Effector memory CD8-positive, alpha-beta T cell (primary cell): Measurements from ENCODE around the gene SMYD3.

Source experiments
- ATAC-seq: fragments of 150-1000 bp; cut with Tn5 transposase; replicated peaks from 2 replicates; pipeline ENCODE4 v1.10.0; 2021; ENCODE audit warnings: mild to moderate bottlenecking, moderate library complexity
- DNase-seq, 3 experiments: peaks; one replicate each; pipeline ENCODE4 v3.0.0; 2021
- H3K27ac Mint-ChIP-seq, 2 donors: one replicate each; pipeline ENCODE4 v1.8.0; 2022; ENCODE audit warnings: mild to moderate bottlenecking in 2 of 2, mixed read lengths in 2 of 2, moderate library complexity in 2 of 2
- H3K27me3 Mint-ChIP-seq, 2 donors: one replicate each; pipeline ENCODE4 v1.8.0; 2022; ENCODE audit warnings: mixed read lengths in 2 of 2
- H3K36me3 Mint-ChIP-seq: one replicate; pipeline ENCODE4 v1.8.0; 2022; ENCODE audit warnings: mild to moderate bottlenecking, moderate library complexity, mixed read lengths; ENCODE audit not compliant: insufficient read depth
- H3K4me1 Mint-ChIP-seq, 2 donors: one replicate each; pipeline ENCODE4 v1.8.0; 2022; ENCODE audit warnings: low read depth in 2 of 2, mixed read lengths in 2 of 2
- H3K4me3 Mint-ChIP-seq, 2 donors: one replicate each; pipeline ENCODE4 v1.8.0; 2022; ENCODE audit warnings: mild to moderate bottlenecking in 2 of 2, mixed read lengths in 2 of 2, moderate library complexity in 2 of 2
- H3K9me3 Mint-ChIP-seq, 2 donors: one replicate each; pipeline ENCODE4 v1.8.0; 2022; ENCODE audit warnings: mixed read lengths in 2 of 2

Gene SMYD3

DNA sequence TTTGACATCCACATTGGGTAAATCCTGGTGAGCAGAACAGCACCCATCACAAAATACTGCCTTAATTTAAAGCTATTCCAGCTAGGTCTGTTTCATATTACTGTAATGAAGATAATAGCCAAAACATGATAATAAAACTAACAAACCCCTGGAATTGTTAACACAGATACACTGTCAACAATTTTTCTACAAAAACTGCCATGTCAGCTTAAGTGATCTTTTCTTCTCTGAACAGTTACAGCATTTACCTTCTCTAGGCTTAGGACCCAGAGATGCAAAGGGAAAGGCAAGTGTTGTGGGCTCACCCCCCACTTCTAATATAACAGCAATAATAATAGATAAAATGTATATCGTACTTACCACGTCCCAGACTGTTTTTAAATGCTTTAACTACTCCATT lies 92.1 kb downstream of the SMYD3 start:
- ATAC-seq = no peak
- peaks cover 4 to 10% of the 10 kb centered on the region in 2 donors for H3K9me3 Mint-ChIP-seq
- no peaks in the 10 kb centered on the region for H3K36me3 Mint-ChIP-seq
- H3K27me3 Mint-ChIP-seq = no peaks in the 10 kb centered on the region
- DNase-seq = no peak
- peaks cover 7% of the 10 kb centered on the region in 2 donors for H3K4me1 Mint-ChIP-seq
- no peak overlapping the region for H3K4me3 Mint-ChIP-seq
- H3K27ac Mint-ChIP-seq = no peak overlapping the region

DNA sequence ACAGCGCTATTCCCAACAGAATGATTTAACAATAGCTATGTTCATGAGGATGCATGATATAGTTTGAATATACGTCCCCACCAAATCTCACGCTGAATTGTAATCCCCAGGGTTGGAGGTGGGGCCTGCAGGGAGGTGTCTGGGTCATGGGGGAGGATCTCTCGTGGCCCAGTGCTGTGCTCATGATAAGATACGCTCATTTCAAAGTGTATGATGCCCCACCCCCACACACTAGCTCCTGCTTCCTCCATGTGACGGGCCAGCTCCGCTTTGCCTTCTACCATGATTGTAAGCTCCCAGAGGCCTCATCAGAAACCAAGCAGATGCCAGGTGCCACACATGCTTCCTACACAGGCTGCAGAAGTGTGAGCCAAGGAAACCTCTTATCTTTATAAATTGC lies 93.6 kb downstream of the SMYD3 start:
- Mint-ChIP-seq H3K27ac (no peak overlapping the region), H3K4me1 (peaks cover 2 to 7% of the 10 kb centered on the region in 2 donors), H3K4me3 (no peak overlapping the region), H3K9me3 (peaks cover 0 to 1% of the 10 kb centered on the region in 2 donors), H3K36me3 (no peaks in the 10 kb centered on the region), H3K27me3 (no peaks in the 10 kb centered on the region)
- ATAC-seq (no peak), DNase-seq (no peak)

DNA sequence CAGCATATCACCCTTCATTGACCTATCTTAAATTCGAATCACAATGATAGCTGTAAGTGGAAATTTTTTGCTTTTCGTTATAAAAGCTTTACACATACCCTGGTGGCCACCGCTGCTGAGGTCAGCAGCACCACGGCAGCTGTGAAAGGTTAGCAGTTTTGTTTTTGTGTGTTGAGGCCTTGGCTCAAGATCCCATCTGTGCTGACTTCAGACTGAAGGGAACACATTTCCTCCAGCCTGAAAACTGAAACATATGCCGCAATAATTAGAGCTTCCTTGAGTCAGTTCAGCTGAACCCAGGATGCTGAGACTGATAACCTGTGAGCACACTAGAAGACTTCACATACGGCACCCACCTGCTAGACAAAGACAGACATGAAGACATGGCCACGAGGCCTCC lies 103.0 kb downstream of the SMYD3 start:
- no peaks in the 10 kb centered on the region for H3K9me3 Mint-ChIP-seq

DNA sequence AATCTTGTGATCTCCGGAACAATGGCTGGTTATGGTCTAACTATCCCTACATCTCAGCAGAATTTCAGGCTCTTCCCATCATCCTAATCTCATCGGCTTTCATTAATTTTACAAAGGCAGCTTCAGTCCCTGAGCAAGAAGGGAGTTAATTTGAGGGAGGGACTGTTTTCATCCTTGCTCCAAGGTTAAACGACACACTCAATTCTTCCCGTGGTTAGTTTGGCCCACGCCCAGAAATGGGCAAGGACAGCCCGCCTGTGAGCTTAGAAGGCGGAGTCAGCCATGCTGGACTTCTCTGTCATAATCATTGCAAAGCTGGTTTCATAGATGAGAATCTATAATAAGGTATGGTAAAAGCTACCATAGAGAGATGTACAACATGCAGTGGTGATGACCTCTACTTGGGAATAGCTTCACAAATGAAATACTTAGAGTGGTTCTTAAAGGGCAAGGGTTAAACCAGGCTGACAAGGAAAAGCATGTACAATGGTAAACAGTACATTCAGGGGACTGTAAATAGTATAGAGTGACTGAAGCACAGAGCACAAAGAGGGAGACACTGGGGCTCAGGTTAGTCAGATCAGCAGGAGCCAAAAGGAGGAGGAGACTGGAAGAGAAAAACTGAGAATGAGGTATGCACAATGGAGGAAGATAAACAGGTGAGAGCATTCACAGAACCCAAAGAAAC lies 108.8 kb downstream of the SMYD3 start:
- no peak overlapping the region for H3K4me3 Mint-ChIP-seq
- H3K36me3 Mint-ChIP-seq = no peaks in the 10 kb centered on the region
- peak overlapping the region in 1 of 2 donors; percentile 2 for H3K27ac Mint-ChIP-seq
- ATAC-seq (no peak), DNase-seq (no peak)
- H3K27me3 Mint-ChIP-seq = no peaks in the 10 kb centered on the region
- H3K9me3 Mint-ChIP-seq = no peaks in the 10 kb centered on the region
- peaks cover 3 to 6% of the 10 kb centered on the region in 2 donors for H3K4me1 Mint-ChIP-seq

More for the DNA sequence above, 103.0 kb downstream of the SMYD3 start:
- ATAC-seq (no peak), DNase-seq (no peak)
- H3K36me3 Mint-ChIP-seq = no peaks in the 10 kb centered on the region
- peak overlapping the region in 1 of 2 donors; percentile 12 for H3K27ac Mint-ChIP-seq
- no peak overlapping the region for H3K4me3 Mint-ChIP-seq
- H3K4me1 Mint-ChIP-seq = peaks cover 4 to 5% of the 10 kb centered on the region in 2 donors
- no peaks in the 10 kb centered on the region for H3K27me3 Mint-ChIP-seq

DNA sequence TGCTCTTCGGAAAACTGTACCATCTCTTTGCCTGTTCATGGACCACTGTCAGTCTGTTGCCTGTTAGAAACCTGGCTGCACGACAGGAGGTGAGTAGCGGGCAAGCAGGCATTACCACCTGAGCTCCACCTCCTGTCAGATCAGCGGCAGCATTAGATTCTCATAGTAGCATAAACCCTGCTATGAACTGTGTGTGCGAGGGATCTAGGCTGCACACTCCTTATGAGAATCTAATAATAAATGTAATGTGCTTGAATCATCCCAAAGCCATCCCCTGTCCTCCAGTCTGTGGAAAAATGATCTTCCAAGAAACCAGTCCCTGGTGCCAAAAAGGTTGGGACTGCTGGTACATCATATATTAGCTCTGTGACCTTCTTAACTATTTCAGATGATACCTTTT lies 110.0 kb downstream of the SMYD3 start:
- H3K27me3 Mint-ChIP-seq = no peaks in the 10 kb centered on the region
- H3K4me3 Mint-ChIP-seq = no peak overlapping the region

DNA sequence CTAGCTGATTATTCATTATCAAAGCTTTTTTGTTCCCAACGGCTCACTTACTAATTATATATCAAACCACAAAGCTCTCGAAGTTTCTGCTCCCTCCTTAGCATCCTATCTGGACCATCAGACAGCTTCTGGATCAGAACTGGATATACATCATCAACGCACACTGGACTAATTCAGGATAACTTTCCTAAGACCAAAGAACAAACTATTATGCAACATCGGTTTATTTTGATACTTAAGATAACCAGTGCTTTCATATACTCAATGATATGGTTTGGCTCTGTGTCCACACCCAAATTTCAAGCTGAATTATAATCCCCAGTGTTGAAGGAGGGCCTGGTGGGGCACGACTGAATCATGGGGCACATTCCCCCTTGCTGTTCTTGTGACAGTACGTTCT lies 110.8 kb downstream of the SMYD3 start:
- peaks cover 3 to 7% of the 10 kb centered on the region in 2 donors for H3K4me1 Mint-ChIP-seq

More for the DNA sequence above, 110.0 kb downstream of the SMYD3 start:
- Mint-ChIP-seq H3K27ac (no peak overlapping the region), H3K36me3 (no peaks in the 10 kb centered on the region), H3K4me1 (peaks cover 3 to 6% of the 10 kb centered on the region in 2 donors), H3K9me3 (peaks cover 0 to under 1% of the 10 kb centered on the region in 2 donors)
- ATAC-seq (no peak), DNase-seq (no peak)

DNA sequence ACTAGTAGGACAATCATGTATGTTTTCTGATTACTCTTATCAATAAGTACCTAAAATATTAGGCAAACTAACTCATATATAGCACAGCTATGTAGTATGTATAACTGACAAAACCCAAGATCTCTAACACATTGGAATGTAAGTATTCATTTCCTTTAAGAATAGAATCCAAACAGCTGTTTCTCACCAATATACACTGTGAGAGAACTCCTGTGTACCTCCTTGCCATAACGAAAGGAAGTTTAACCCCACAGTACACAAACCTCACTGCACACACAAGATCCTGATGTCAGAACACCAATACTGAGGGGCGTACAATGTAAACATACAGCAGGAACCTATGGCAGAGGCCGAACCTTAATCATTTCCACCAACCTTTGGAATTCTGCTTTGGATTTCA lies 113.0 kb downstream of the SMYD3 start:
- no peaks in the 10 kb centered on the region for H3K36me3 Mint-ChIP-seq
- H3K4me1 Mint-ChIP-seq = peaks cover 3 to 9% of the 10 kb centered on the region in 2 donors
- DNase-seq (no peak), ATAC-seq (no peak)
- peaks cover 2 to 18% of the 10 kb centered on the region in 2 donors for H3K9me3 Mint-ChIP-seq
- no peak overlapping the region for H3K4me3 Mint-ChIP-seq
- H3K27me3 Mint-ChIP-seq = no peaks in the 10 kb centered on the region
- H3K27ac Mint-ChIP-seq = no peak overlapping the region

More for the DNA sequence above, 110.8 kb downstream of the SMYD3 start:
- ATAC-seq (no peak), DNase-seq (no peak)
- no peaks in the 10 kb centered on the region for H3K27me3 Mint-ChIP-seq
- H3K9me3 Mint-ChIP-seq = peaks cover 0 to 8% of the 10 kb centered on the region in 2 donors
- no peak overlapping the region for H3K27ac Mint-ChIP-seq
- H3K4me3 Mint-ChIP-seq = no peak overlapping the region
- no peaks in the 10 kb centered on the region for H3K36me3 Mint-ChIP-seq

DNA sequence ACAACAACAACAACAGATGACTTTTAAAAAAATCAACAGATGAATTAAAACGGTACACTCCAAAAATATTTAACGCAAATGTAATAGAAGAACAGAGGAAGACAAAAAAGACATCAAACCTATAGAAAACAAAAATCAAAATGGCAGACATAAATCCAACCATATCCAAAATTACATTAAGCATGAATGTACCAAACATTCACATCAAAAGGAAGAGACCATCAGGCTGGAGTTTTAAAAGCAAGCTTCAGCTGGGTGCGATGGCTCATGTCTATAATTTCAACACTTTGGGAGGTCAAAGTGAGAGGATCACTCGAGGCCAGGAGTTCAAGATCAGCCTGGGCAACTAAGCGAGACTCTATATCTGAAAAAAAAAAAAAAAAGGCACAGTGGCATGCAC lies 116.2 kb downstream of the SMYD3 start:
- Mint-ChIP-seq H3K27me3 (no peaks in the 10 kb centered on the region), H3K27ac (no peak overlapping the region), H3K4me3 (no peak overlapping the region), H3K36me3 (no peaks in the 10 kb centered on the region), H3K4me1 (peaks cover 2 to 4% of the 10 kb centered on the region in 2 donors), H3K9me3 (peaks cover 2 to 18% of the 10 kb centered on the region in 2 donors)
- no peak for ATAC-seq
- no peak for DNase-seq

DNA sequence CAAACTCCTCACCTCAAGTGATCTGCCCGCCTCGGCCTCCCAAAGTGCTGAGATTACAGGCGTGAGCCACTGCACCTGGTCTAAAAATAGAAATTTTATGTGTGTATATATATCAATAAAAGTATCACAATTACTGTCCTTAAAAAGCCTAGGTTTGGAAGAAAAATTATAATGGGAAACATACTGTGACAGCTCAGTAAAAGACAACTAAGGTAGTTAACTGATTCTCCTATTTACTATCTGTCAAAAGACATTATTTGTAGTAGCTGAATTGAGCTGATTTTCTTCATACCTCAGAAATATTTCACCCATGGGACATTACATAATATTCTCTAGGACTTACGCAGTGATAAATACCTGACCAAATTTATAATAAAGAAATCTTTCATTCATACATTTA lies 122.5 kb downstream of the SMYD3 start:
- no peak for DNase-seq
- Mint-ChIP-seq H3K4me3 (no peak overlapping the region), H3K36me3 (peaks cover 2% of the 10 kb centered on the region), H3K9me3 (no peaks in the 10 kb centered on the region), H3K27me3 (no peaks in the 10 kb centered on the region), H3K27ac (no peak overlapping the region), H3K4me1 (peaks cover 4 to 7% of the 10 kb centered on the region in 2 donors)
- no peak for ATAC-seq

DNA sequence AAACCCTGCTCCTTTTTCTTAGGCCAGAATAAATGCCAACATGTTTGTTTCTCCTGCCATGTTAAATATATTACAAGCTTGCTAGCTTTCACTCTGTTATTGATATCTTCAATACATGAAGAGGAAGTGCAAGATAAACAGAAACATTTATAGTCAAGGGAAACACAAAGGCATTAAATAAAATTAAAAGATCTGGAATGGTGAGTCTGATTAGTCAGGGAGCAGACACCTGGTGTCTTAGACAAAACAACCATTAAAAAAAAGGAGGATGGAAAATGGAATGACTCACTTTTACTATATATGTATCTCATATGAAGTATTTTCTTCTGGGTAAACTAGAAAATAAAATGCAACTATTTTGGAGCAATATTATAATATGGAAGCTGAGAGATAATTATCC lies 123.3 kb downstream of the SMYD3 start:
- Mint-ChIP-seq H3K27ac (peak overlapping the region in 1 of 2 donors; percentile 35), H3K36me3 (peaks cover 2% of the 10 kb centered on the region), H3K4me1 (peaks cover 4 to 7% of the 10 kb centered on the region in 2 donors), H3K9me3 (no peaks in the 10 kb centered on the region), H3K4me3 (no peak overlapping the region), H3K27me3 (no peaks in the 10 kb centered on the region)
- DNase-seq (no peak), ATAC-seq (no peak)

DNA sequence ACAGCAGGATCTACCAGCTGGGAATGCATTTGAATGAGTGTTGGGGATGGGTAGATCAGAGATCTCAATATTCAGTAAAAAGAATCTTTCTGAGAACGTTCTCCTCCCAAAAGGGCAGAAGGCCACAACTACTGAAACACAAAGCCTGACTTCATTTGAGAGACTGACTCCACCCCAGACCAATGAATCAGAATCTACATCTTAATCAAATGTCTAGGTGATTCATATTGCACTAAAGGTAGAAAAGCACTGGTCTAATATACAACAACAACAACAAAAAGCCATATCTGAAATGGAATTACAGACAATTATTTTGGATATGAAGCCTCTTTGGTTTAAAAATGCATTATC lies 123.9 kb downstream of the SMYD3 start:
- no peak overlapping the region for H3K4me3 Mint-ChIP-seq
- ATAC-seq (no peak), DNase-seq (no peak)
- H3K27ac Mint-ChIP-seq = no peak overlapping the region
- H3K27me3 Mint-ChIP-seq = no peaks in the 10 kb centered on the region
- peaks cover 2% of the 10 kb centered on the region for H3K36me3 Mint-ChIP-seq
- H3K9me3 Mint-ChIP-seq = no peaks in the 10 kb centered on the region
- H3K4me1 Mint-ChIP-seq = peaks cover 4 to 7% of the 10 kb centered on the region in 2 donors

DNA sequence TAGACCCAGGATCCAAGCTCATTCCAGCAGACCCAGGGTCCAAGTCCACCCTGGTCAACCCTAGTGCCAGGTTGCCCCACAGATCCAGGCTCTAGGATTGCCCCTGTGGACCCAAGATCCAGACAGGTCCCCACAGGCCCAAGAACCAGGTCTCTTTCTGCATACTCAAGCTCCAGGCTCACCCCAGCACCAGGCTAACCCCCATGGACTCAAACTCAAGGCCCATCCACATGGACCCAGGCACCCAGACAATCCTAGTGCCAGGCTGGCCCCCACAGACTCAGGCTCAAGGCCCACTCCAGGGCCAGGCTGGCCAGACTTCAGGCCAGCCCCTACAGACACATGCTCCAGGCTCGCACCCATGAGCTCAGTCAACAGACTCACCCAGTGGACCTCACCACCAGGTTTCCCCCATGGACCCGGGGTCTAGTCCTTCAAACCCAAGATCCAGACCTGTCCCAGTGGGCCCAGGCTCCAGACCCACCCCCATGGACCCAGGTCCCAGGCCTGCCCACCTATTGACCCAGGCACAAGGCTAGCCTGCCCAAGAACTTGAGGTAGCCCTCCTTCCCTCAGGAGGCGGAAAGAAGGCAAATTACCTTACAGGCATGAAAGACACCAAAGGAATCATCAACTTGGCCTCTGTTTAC lies 124.4 kb downstream of the SMYD3 start:
- Mint-ChIP-seq H3K27me3 (no peaks in the 10 kb centered on the region), H3K4me3 (no peak overlapping the region), H3K4me1 (peaks cover 4 to 7% of the 10 kb centered on the region in 2 donors), H3K9me3 (no peaks in the 10 kb centered on the region), H3K36me3 (peaks cover 2% of the 10 kb centered on the region), H3K27ac (peak overlapping the region in 1 of 2 donors; percentile 65)
- DNase-seq (no peak), ATAC-seq (no peak)

DNA sequence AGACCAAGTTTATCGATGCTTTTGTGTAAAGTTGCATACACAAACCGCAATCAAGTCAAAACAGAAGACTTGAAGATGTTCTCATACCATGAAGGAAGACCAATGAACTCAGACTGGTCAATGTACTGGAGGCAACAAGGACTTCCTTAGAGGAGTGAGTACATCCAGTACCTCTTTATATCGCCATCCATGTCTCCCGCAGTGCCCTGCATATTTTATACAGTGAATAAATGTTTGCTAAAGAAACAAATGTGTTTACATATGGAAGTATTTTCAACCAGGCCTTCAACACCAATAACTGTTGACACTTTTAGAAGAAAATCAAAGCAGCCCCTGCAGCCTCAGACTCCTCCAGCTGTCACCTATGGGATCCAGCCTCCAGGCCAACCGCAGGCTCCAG lies 125.6 kb downstream of the SMYD3 start:
- ATAC-seq = no peak
- H3K36me3 Mint-ChIP-seq = peaks cover 2% of the 10 kb centered on the region

DNA sequence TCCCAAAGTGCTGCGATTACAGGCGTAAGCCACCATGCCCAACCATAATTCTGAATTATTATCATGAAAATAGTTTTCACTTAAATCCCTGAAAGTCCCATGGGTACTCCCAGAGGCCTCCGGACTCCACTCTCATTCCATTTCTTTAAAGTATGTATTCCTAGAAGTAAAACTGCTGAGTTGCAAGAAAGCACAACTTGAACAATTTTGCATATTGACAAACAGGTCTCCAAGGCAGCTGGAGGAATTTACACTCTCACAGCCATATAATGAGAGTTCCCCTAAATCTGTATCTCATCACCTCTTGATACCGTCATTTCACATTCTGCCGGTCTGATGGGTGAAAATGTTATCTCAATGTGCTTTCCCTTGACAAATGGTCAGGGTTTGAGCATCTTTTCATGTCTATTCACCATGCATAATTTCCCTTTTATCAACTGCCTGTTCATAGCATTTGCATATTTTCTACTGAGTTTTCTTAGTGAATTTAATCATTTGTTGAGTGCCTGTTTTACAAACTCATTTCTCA lies 129.4 kb downstream of the SMYD3 start:
- Mint-ChIP-seq H3K4me1 (peaks cover under 1 to 5% of the 10 kb centered on the region in 2 donors), H3K36me3 (peaks cover 2% of the 10 kb centered on the region), H3K4me3 (no peak overlapping the region)

More for the DNA sequence above, 125.6 kb downstream of the SMYD3 start:
- Mint-ChIP-seq H3K27ac (no peak overlapping the region), H3K9me3 (no peaks in the 10 kb centered on the region), H3K4me3 (no peak overlapping the region), H3K27me3 (no peaks in the 10 kb centered on the region), H3K4me1 (peaks cover 4 to 7% of the 10 kb centered on the region in 2 donors)
- DNase-seq = no peak

More for the DNA sequence above, 129.4 kb downstream of the SMYD3 start:
- no peak for ATAC-seq
- H3K27ac Mint-ChIP-seq = no peak overlapping the region
- H3K9me3 Mint-ChIP-seq = no peaks in the 10 kb centered on the region
- DNase-seq = no peak
- H3K27me3 Mint-ChIP-seq = no peaks in the 10 kb centered on the region
